GM18499 (cell line): ENCODE measurements around the gene PTH2.

Experiments
- ATAC-seq: cut with Tn5 transposase; IDR thresholded peaks from one replicate; pipeline ENCODE4 v1.9.1; 2021; ENCODE audit warnings: moderate number of reproducible peaks; ENCODE audit not compliant: insufficient read depth, unreplicated experiment

Gene PTH2

DNA sequence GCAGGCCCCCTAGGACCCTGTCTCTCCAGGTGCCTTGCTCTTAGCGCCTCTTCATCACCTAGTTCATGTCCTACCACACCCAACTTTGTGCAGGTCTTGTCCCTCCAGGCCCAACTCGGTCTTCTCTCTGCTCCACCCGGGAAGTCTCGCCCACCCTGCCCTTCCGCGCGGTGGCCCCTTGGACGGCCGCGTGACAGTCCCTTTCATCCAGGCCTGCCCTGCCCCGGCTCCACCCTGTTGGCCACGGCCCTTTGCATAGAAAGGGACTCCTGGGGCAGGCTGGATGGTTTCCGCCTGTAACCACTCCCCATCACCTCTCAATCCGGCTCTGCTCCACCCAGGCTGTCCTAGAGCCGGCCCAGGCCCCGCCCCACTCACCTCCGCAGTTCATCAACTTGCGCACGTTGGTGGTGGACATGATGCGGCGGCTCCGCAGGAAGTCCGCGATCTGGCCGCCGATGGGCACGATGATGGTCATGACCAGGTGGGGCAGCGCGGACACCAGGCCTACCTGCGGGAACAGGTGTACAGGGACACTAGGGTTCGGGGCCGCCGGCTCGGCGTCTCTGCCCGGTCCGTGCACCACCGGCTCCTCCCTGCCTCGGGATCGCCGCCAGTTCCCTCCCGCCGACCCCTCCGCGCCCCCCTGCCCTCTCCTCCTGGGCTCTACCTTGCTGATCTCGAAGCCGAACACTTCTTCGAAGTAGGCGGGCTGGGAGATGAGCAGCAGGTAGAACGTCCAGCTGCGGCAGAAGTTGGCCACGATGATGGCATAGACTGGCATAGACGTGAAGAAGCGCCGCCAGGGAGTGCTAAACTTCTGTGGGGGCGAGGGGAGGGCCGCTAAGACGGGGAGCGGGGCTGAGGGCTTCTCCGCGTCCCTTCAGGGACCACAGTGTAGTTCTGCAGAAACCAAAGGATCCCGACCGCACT, 9.2 kb upstream of the PTH2 start:
- no peak for ATAC-seq

DNA sequence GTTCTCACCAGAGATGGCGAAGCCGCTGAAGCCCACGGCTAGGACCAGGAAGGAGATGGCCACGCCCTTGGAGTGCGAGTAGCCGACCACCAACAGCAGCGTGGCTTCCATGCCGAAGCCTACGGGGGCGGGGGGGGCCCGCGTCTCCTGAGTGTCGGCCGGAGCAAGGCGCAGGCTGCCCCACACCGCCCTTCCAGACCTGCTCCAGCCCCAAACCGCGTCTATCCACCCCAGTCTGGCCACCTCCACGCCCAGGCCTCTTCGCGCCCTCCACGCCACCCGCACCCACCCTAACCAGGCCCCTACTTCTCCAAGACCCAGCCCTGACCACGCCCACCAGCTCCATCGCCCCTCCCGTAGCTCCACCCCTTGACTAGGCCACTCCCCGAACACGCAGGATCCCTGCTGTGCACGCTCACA, 8.1 kb upstream of the PTH2 start:
- no peak for ATAC-seq

DNA sequence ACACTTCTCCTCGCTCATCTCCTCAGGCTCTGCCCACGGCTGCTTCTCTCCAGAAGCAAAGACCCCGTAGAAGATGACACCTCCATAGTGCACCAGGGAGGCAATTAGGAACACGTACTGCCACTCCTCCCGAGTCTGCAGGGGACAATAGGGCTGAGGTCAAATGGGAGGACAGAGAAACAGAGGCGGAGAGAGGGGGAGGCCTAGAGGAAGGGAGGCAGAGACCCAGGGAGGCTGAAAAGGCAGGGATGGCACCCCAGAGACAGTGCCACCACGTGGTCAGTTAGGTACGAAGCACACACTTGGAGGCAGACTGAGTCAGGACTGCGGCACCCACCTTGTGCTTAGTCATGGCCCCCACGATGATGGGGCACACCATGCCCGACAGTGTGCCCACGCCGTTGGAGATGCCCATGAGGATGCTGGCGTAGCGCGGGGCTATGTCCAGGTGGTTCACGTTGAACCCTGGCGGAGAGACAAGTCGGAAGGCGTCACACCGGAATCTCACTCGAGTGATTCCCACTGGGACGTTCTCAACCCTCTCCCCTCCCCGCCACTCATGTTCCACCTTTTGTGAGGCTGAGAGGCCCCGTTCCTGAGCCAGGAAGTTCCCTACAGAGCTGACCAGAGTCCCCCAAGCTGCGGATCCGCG, 7.6 kb upstream of the PTH2 start:
- no peak for ATAC-seq

DNA sequence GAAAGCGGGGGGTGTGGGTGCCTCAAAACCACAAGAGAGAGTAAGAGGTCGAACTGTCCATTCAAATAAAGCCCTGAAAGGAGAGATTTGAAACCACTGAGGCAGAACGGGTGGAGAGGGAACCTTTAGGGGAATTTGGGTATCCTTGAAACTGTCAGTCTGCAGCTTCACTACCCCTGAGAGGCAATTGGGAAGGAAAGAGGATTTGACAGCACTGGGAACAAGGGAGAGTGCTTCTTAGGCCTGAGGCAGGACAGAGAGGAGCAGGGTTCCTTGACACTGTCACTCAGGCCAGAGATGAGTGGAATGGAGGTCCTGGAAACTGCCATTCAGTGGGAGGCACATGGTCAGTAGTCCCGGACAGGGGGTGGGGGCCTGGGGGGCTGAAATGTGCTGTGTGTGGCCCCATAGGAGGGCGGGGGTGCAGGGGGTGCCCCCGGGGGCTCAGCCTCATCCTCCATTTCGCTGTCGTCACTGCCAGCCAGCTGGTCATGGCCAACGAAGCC, 7.0 kb upstream of the PTH2 start:
- no peak for ATAC-seq

DNA sequence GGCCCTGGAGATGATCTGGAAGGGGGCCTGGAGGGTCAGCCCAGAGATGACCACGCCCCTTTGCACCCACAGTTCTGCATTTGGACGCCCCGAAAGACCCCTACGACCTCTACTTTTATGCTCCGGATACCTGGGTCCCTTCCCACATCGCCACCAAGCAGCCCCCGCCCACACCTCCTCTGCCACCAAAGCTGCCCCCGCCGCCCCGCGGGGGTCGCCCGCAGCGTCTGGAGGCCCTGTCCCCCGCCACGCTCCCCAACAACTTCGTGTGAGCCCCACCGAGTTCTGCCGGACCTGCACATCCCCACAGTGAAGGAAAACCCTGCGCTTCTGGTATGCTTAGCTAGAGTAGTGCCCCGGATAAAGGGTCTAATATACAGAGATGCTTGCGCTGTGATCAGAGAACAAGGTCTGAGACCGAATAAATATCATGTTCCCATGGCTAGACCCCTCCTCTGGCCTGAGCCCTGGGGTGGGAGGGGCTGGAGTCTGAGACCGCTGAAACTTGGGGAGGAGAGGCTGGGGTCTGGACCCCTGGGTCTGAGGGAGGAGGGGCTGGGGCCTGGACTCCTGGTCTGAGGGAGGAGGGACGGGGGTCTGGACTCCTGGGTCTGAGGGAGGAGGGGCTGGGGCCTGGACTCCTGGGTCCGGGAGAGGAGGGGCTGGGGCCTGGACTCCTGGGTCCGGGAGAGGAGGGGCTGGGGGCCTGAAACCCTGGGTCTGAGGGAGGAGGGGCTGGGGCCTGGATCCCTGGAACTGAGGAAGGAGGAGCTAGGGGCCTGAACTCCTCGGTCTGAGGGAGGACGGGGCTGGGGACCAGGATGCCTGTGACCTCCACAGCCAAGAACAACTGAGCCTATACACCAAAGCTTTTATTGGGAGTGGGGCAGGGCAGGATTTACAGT, 5.6 kb upstream of the PTH2 start:
- no peak for ATAC-seq

DNA sequence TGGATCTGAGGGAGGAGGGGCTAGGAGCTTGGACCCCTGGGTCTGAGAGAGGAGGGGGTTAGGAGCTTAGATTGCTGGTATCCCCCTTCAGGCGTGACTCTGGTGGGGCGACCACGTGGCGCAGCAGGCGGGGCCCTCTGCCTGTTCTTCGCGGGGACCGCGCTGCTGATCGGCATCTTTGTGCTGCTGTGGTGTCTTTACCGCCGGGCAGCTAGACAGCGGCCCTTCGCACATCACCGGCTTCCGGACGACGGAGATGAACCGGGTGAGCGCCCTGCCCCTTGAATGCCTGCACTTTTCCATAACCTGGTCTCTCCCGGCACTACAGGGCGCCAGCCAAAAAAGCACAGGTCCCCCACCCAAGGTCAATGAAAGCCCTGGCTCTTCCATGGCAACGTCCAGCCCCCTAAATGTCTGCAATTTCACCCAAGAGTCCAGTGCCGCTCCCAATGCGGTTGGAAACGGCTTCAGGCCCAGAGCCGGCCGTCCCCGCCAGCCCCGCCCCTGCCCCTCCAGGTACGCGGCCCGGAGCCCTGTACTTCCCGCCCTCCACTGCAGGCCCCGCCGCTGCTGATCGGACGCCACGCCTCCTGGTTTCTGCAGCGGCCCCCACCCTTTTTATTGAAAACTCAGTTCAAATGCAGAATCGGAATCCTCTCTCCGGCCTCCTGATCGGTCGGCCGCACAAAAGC, 4.8 kb upstream of the PTH2 start:
- no peak for ATAC-seq

DNA sequence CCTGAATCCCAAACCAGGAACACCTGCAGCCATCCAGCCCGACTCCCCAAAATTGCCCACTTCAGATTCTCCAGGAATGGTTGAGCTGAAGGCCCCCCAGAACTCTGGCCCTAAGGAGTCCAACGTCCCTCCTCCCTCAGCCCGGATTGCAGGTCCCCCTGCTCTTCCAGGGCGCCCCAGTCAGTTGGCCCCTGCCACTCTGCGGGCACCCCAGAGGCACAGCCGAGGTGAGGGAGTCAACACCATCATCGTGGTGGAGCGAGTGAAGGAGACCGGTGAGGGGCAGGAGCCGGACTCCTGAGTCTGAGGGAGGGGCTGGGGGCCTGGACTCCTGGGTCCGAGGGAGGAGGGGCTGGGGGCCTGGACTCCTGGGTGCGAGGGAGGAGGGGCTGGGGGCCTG, 4.1 kb upstream of the PTH2 start:
- no peak for ATAC-seq

DNA sequence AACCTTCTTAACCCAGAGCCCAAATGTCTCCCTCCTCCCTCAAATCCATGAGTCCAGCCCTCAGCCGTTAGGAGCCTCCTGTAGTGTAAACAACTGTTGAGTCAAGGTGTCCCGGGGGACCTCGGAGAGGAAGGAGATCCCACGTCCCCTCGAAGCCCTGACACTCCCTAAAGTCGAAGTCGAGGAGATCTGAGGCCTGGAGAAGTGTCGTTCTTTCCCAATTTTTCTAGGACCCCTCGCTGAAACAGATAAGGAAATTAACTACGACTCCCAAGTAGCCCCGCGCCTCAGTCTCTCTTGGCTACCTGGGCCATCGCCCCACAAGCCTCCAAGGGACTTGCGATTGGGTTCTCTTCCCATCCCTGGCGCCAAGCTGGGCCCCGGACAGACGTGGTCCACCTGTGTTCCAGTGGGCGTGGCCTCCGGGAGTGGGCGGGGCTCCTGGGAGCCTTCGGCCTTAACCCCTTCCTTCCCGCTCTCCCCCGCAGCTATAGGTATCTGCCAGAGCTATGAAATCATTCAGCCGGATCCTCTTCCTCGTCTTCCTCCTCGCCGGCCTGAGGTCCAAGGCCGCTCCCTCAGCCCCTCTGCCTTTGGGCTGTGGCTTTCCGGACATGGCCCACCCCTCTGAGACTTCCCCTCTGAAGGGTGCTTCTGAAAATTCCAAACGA, 2.8 kb upstream of the PTH2 start:
- ATAC-seq: no peak

DNA sequence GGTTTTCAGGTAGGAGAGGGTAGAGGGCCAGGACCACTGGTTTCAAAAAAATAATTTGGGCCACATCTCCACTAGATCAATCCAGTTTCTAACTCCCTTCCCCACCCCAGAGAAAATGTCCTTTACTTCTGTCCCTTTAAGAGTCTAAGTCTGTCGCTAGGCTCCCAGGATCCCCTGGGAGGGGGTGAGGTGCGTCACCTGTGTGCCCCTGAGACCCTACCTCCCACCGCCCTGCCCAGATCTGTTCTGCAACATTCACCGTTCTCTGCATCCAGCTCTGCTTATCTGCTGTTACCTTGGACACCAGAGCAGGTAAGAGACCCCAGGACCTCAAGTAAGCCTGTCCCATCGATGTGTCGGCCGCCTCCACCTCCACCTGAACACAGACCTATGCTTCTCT, 1.9 kb upstream of the PTH2 start, which contains the start of gene GFY:
TSS of gene GFY (plus strand) at position 211 of the 400 bp plus-strand sequence. CDS start 1,043 bp downstream, outside the sequence.
- no peak for ATAC-seq

DNA sequence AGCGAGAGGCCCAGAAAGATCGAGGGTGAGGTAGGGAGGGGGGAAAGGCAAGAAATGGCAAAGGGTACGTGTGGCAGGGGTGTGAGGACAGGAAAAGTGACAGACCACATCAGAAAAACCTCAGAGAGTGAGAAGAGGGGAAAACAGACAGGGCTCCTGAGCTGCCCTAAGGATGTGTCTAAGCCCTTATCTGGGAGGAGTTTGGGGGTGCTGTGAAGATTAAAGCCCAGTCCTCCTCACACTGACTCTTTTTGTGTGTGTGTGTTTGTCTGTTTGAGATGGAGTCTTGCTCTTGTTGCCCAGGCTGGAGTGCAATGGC, 703 bp upstream of the PTH2 start:
- no peak for ATAC-seq

DNA sequence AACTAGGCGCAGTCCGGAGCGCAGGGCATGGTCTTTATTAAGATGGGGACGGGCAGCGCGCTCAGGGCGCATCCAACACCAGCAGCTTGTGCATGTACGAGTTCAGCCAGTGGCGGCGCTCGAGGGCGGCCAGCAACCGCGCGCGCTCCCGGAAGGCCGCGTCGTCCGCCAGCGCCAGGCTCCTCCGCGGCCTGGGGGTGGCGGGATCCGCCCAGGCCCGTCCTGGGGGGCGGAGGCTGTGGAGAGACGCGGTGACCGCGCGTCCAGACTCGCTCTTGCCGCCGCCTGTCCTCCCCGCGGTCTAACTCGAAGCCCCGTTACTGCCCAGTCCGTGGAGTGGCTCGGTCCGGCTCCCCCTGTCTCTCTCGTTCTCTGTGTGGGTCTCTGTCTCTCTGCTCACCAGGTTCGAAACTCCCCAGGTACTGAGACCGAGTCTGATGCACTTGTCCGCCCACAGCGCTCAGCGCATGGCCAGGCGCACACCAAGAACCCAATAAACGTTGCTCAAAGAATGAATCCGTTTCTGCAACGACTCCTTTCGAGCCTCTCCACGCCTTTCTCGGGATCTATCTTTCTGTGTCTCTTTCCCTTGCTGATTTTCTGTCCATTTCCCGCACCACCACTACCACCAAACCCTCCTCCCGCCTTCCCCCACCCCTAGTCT, 702 bp downstream of the PTH2 start:
- no peak for ATAC-seq

DNA sequence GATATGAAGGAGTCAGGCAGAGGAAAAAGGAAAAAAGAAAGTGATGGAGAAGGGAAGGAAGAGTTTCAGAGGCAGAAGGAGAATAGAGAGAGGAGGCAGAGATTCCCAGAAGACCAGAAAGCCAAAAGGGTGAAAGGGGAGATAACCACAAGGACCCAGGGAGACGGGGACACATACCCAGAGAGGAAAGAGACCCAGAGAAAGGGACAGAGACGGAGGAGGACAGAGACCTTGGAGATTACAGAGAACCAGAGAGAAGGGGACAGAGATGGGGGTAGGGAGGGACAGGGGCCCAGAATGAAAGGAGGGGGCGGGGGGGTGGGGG, 1.4 kb downstream of the PTH2 start:
- ATAC-seq: no peak

DNA sequence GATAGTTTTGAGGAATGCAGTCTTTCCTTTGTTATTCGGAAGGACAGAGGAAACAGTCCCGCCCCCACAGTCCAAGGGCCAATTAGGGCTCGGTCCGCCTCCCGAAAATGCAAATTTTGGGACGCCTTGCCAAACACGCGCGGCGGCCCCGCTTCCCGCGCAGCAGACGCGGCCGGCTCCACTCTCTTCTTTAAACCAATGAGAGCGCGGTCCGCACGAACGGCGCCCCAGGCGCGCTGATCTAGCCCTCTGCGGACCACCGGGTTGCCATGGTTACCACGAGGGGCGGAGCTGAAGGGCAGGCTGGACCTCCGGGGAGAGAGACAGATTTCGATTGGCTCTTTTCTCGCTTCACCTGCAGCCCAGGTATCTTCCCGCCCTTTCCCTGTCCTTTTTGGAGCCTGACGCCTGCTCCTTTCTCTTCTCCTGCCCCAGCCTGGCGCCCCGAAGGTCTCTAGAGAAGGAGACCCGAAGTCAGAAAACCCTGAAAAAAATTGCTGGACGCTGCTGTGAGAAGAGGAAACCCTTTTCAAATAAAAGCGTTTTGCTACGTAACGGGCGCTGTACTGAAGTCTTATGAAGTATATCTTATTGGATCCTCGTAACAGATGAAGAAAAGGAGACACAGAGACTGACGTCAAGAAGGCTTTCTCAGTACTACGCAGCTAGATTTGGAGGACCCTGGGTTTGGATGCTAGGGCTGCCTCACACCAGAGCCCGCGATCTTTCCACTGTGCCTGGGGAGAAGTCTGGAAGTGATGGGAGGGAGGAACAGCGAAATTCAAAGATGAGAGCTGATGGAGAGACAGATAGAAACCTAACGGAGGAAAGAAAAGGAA, 2.0 kb downstream of the PTH2 start:
- no peak for ATAC-seq

DNA sequence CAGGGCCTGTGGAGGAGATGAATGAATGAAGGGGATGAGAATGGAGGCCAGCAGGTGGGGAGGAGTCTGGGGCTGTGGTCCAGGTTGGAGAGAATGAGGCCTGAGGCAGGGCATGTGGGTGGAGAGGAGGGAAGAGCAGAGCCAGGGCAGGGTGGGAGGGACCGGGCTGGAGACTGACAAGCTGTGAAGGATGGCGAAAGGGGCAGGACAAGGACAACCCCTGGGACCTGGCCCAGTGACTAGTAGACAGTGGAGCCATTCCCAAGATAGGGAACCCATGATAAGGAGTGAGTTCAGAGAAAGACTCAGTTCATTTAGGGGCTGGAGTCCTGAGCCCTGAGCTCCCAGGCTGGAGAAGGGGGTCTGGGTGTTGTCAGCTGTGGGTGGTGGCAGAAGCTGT, 3.0 kb downstream of the PTH2 start:
- no peak for ATAC-seq

DNA sequence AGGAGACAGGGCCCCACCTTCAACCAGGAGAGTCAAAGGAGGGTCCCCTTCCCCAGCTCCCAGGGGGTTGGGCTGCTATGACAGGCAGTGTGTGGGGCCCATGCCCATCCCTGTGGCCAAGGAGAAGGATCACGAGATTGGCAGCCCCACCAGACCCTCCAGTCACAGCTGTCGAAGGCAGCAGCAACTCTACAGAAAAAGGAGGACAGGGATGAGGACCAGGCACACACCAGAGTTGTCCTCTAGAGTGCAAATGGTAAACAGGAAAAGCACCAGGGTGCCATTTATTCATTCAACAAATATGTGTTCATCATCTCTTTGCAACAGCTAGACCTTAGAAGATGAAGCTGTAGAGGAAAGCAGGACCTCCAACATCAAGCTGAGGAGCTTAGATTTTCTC, 4.1 kb downstream of the PTH2 start:
- ATAC-seq: no peak

DNA sequence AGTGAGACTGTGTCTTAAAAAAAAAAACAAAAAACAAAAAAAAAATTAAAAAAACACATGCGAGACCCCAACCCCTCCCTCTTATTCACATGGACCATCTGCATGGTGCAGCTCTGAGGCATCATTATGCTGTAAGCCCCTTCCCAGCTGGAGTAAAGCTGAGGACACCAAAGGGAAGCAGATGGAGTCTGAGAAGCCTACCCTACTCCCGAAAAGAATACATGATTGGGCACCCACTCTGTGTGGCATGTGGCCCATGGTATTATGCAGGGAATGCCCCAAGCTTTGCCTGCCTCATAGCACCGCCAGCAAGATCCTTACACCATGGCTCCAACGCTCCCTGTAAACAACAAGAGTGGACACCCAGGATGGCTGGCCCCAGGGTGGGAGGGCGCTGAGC, 4.7 kb downstream of the PTH2 start:
- no peak for ATAC-seq

DNA sequence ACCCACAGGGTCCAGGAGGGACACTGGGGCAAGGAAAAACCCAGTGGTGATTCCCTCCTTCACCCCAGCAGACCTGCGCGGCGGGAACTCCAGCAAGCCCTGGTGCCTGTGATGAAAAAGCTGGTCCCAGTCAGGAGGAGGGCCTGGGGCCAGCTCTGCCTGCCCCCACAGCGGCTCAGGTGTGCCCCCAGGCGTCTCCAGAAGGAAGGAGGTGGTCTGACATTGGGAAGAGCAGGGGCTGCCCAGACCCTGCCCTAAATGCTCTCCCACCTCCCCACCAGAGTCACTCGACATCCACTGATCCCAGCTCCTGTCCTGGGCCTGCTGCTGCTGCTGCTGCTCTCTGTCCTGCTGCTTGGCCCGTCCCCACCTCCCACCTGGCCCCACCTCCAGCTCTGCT, 6.2 kb downstream of the PTH2 start:
- no peak for ATAC-seq

DNA sequence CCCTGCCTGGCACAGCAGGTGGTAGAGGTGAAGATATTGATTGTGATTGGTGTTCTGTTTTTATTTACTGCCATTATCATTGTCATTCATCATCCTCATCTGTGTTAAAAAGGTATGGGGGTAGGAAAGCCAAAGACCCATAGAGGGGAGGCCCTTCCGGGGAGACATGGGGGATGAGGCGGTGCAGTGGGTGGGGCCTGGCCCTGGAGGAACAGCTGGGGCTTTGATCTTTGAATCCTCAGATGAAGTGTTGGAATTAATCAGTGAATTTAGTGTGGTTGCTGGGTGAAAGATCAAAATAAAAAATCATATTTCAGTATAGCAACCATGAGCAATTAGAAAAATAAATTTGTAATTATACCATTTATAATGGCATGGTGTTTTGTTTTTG, 7.4 kb downstream of the PTH2 start:
- ATAC-seq: no peak
